Hair follicular keratinocyte (primary cell): Measurements from ENCODE around the gene OR6B1. TPM values are rescaled to one million over a fixed set of nuclear protein-coding genes. Genes with fewer than 3 reads are reported as not detected.

Experiments
- total RNA-seq: library from RNA; depleted of rRNA; stranded (reverse); fragments of >200 nt; gene quantifications from 2 replicates; pipeline ENCODE4 v1.2.3, GENCODE V29; 2015

The OR6B1 gene
- total RNA-seq = not detected in 2 replicates

GRCh38 chr7:144000020-144000419 is at the start of gene OR6B1:
OR6B1 (plus strand) TSS chr7:144000320; CDS start chr7:144003997, 3,677 bp downstream.

DNA sequence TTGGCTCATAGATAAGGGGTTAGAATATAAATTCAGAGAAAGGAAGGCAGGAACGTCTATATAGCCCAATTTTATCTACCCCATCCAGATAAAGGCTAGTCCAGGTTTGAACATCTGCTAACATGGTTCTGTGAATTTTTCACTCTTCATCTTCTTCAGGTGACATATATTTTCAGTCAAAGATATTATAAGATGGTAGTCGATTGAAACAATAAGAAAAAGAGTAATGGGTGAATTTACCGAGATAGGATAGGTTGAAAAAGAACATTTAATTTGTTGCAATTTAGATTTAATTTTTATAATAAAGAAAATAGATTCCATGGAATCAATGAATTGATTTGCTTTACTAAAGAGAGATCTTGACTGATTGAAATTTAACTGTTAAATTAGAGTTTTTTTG is 45.6 kb upstream of the OR6B1 start, which contains the start of gene OR2F1:
OR2F1 (plus strand) TSS at position 301 of the 400 bp plus-strand sequence. CDS start 5,127 bp downstream, outside the sequence.

DNA sequence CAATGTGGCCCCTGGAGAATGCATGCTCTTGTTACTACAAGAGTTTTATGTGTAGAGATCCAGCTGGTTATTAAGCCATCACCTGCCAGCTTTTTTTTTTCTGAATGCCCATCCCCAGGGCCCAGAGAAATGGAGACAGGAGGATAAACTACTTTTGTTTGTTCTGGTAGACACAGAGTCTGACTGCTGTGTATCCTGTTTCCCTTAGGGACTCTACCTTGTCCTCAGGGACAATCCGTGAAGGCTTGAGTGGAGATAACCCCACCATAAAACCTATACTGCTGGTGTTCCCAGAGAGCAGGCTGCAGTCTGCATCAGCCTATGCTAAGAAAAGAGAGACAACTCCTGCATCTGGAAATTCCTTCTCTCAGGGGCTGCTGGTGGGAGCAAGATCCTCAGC is 48.5 kb downstream of the OR6B1 start, which contains the start of gene OR2A5:
OR2A5 (plus strand) TSS at position 301 of the 400 bp plus-strand sequence. CDS start 1,454 bp downstream, outside the sequence.

Other genes with a start within 250 kb of the OR6B1 start
- not detected in 2 replicates for gene CTAGE6, start 242.6 kb upstream of the OR6B1 start, total RNA-seq
- gene TCAF1, start 98.1 kb upstream of the OR6B1 start, total RNA-seq = 25.6 and 31.2 TPM in 2 replicates
- not detected in 2 replicates for gene OR2F2, start 65.1 kb upstream of the OR6B1 start, total RNA-seq
- gene OR2F1, start 45.5 kb upstream of the OR6B1 start, total RNA-seq = not detected in 2 replicates
- not detected in 2 replicates for gene OR2A5, start 48.6 kb downstream of the OR6B1 start, total RNA-seq
- gene OR2A25, start 69.5 kb downstream of the OR6B1 start, total RNA-seq = not detected in 2 replicates
- gene OR2A12, start 86.0 kb downstream of the OR6B1 start, total RNA-seq = not detected in 2 replicates
- not detected in 2 replicates for gene OR2A2, start 109.3 kb downstream of the OR6B1 start, total RNA-seq
- gene OR2A14, start 122.9 kb downstream of the OR6B1 start, total RNA-seq = not detected in 2 replicates
- gene CTAGE4, start 183.1 kb downstream of the OR6B1 start, total RNA-seq = 0.46 and 1.0 TPM in 2 replicates
- 7.5 and 11.0 TPM in 2 replicates for gene ARHGEF35, start 195.5 kb downstream of the OR6B1 start, total RNA-seq
- gene OR2A42, start 239.3 kb downstream of the OR6B1 start, total RNA-seq = not detected in 2 replicates